GM19351 (cell line): ENCODE results near the gene UBE2L3.
A peak's percentile ranks its signal among the peaks of the same experiment; 100 is the strongest.
"Not testable (repeated sequence)": the region's sequence is repeated elsewhere in the genome, so short reads cannot be mapped to it uniquely, and the experiment has no call there.

ENCODE experiments used
- ATAC-seq: cut with Tn5 transposase; IDR thresholded peaks from one replicate; pipeline ENCODE4 v1.9.1; 2021; ENCODE audit warnings: mild to moderate bottlenecking, moderate library complexity; ENCODE audit not compliant: unreplicated experiment

Gene UBE2L3

DNA sequence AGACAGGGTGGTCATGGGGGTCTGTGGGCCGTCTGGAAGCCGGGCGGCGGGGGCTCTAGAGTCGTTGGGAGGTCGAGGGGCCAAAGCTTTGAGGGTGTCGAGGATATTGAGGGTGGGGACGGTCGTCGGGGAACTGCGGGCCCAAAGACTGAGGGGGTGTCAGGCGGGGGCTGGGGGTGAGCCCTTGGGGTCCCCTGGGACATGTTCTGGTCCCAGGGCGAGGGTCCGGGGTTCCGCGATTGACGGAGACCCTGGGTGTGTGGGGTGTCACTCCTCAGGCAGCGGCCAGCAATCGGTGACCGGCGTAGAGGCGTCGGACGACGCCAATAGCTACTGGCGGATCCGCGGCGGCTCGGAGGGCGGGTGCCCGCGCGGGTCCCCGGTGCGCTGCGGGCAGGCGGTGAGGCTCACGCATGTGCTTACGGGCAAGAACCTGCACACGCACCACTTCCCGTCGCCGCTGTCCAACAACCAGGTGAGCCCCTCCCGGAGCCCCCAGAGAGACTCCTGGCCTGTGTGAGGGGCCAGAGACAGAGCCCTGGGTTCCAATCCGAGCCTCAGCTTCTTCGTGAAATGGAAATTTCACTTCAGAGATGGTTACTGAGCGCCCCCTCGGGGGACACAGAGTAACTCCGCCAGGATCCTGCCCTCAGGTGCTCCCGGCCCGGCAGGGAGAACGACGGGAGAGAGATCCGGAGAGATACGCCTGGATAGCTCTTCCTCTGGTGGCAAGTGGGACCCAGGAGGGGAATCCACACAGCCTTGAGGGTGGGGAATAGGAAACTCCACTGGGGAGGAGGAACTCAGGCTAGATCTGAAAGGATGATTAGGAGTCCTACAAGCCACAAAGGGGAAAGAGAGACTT, 75.3 kb downstream of the UBE2L3 start:
- no peak for ATAC-seq

DNA sequence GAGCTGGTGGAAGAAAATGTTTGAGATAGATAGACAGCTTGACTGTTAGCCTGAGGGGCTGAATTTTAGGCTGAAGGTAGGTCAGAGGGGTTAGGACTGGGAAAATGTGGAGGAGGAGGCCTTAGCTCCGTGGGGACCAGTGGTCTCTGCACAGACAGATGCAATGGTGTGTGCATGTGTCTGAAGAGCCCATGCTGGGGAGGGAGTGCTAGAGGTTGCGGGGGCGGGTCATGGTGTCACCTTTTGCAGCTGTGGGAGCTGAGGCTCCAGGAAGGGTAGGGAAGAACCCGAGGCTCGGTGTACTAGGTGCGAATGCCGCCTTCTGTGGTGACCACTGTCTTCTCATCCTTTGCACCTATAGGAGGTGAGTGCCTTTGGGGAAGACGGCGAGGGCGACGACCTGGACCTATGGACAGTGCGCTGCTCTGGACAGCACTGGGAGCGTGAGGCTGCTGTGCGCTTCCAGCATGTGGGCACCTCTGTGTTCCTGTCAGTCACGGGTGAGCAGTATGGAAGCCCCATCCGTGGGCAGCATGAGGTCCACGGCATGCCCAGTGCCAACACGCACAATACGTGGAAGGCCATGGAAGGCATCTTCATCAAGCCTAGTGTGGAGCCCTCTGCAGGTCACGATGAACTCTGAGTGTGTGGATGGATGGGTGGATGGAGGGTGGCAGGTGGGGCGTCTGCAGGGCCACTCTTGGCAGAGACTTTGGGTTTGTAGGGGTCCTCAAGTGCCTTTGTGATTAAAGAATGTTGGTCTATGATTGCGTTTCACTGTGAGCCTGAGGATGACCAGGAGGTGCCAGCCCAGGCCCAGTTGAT, 76.2 kb downstream of the UBE2L3 start:
- ATAC-seq, result no peak

DNA sequence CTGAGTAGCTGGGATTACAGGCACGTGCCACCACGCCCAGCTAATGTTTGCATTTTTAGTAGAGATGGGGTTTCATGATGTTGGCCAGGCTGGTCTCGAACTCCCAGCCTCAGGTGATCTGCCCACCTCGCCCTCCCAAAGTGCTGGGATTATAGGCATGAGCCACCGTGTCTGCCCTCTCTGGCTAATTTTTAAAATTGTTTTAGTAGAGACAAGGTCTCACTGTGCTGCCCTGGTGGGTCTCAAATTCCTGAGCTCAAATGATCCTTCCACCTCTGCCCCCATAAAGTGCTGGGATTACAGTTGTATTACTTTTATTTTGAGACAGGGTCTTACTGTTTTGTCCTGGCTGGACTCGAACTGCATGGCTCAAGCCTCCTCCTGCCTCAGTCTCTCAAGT, 78.0 kb downstream of the UBE2L3 start:
- ATAC-seq, result not testable (repeated sequence)

DNA sequence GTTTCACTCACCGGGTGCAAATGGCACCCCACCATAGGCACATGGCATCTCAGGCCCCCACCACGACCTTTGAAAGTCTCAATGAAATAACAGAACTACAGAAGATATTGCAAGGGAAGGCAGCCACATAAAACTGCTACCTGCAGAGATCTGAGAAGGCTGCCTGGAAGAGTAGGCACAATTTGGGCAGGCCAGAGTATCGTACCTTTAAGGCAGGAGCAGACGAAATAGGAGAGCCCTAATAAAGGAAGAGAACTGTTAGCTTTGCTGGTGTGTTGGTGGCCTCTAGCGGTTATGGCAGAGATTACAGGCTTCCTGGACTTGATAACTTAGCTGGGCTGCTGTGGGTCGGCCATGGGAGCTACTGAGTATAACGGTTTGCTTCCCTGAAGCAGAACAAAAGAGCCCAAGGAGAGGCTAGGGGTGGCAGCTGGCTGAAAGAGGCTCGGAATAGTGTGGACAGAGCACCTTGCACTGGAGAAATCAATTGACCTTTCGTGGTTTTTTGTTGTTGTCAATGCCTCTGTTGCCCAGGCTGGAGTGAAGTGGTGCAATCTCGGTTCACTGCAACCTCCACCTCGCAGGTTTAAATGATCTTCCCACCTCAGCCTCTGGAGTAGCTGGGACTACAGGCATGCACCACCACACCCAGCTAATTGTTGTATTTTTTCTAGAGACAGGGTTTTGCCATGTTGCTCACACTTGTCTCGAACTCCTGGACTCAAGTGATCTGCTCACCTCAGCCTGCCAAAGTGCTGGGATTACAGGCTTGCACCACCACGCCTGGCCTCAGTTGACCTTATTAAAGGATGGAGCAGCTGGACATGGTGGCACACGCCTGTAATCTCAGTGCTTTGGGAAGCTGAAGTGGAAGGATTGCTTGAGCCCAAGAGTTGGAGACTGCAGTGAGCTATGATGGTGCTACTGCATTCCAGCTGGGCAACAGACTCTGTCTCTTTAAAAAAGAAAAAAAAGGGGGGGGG, 79.4 kb downstream of the UBE2L3 start:
- no peak for ATAC-seq

DNA sequence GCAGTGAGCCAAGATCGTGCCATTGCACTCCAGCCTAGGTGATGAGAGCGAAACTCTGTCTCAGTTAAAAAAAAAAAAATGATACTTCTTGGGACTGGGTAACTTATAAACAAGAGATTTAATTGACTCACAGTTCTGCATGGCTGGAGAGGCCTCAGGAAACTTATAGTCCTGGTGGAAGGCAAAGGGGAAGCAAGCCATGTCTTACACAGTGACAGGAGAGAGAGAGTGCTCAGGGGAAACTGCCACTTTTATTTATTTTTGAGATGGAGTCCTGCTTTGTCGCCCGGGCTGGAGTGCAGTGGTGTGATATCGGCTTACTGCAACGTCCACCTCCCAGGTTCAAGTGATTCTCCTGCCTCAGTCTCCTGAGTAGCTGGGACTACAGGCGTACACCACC, 82.8 kb downstream of the UBE2L3 start:
- ATAC-seq, result no peak

DNA sequence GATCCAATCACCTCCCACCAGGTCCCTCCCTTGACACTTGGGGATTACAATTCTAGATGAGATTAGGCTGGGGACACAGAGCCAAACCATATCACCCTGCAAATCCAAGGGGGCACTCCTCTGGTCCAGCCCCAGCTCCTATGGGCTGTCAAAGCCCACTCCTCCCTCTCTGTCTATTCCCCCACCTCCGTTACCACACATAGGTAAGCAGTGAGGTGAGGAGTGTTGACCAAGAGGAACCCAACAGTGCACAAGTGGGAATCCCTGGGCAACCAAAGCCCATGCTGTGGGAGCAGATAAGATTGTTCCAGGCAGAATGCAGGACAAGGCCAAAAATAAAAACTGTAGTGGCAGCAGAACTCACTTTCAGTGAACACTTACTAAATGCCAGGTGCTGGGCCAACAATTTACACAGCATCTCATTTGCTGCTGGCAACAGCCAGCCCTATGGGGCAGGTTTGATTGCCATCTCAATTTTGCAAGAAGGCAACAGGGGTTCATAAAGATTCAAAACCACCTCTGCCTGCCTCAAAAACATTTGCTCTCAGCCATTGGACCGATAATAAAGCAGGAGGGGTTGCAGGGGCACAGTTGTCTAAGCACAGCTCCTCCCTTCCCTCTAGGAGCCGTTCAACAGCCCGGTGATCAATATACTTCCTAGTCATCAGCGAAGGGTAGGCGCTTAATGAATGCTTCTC, 83.5 kb downstream of the UBE2L3 start:
- no peak for ATAC-seq

DNA sequence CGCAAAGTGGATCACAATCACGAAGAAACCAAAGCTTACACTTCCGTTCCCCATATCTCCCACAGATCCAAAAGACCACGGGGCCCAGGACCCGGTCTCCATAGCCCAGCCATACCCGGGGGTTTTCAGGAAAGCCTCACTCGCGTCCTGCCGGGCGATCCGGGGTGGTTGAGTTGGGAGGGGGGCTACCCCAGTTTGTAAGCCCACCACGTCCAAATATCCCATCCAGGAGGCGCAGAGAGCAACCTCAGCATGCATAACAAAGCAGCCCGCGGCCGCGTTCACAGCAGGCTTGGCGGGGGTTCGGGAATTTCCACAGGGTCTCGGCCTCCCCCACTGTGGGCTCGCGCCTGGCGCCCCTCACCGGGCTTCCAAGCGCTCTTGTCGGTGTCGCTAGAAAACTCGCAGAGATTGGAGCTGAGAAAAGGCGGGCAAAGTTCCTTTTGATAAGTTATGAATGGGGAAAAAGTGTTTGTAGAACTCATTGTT, 84.1 kb downstream of the UBE2L3 start:
- peak; percentile 16 for ATAC-seq

DNA sequence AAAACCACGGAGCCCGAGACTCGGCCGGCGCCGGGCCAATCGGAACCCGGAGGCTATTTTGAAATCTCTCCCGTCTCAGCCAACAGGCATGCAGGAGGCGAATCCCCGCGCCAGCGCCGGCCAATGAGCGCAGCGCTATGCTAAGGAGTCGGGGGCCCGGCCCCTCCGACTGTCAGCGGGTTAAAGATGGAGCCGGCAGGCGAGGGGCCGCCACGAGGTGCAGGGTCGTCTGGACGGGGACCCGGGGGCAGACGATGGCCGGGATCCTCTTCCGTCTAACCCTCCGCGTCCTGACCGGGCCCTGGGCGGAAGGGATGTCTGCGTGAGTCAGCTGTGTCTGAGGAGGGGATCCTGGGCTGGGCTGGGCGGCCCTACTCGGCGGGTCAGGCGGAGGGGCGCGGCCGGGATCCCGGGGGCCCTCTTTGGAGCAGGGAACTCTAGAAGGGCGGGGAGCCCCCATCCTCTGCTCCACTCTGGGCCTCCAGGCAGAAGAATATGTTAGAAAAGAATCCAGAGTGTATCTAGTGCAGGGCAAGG, 84.6 kb downstream of the UBE2L3 start:
- peak; percentile 87 for ATAC-seq

DNA sequence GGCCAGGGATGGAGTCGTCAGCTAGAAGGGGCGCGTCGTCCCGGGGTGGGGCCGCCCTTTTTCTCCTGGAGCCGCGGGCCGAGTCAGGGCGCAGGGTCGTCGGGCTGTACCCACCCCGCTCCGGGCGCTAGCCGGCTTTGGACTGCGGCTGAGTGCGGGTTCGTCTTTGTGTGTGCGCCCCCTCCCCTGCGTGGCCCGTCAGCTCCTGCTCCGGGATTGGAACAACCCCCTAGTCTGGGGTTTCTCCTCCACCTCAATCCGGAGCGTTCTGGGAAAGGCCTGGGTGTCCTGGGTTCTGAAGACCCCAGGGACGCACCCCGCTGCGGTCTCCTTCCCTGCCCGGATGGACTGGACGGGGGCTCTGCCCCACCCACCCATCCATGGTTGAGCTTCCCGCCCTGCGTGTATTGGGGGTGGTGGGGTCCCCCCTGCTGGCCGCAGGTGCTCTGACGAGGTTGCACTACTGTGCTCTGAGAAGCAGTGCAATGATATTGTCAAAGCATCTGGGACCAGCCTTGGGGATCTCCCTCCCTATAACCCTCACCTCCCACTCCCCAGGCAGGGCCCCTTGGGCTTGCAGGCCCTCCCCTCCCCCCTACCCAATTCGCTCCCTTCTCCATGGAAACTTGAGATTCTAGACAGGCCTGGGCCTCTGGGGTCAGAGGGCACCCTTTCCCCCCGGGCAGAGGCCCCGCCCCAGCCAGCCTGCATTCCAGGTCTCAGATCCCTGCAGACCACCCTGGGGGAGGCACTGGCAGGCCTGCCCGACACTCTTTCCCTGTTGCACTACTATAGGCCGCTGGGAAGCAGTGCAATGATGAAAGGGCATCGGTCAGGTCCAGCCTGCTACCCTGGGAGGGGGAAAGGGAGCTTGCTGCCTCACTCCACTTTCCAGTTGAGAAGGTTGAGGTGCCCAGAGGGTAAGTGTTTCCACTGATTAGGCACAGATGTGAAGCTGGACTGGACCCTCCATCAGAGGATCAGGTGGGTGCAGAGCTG, 85.3 kb downstream of the UBE2L3 start:
- peak; percentile 10 for ATAC-seq

DNA sequence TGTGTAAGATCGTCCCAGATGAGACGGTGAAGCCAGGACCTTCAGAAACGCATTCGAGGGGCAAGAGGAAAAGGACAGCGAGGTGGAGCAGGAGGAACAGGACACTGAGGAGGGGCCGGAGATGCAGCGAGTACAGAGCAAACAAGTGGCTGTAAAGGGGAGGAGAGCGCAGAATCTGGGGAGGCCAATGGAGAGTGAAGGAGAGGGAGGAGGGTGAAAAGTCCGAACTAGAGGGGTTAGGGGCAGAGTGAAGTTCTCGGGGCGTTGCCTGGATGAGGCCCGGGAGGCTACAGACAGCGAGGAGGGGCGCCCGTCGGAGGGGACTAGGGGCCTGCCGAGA, 89.5 kb downstream of the UBE2L3 start:
- no peak for ATAC-seq

DNA sequence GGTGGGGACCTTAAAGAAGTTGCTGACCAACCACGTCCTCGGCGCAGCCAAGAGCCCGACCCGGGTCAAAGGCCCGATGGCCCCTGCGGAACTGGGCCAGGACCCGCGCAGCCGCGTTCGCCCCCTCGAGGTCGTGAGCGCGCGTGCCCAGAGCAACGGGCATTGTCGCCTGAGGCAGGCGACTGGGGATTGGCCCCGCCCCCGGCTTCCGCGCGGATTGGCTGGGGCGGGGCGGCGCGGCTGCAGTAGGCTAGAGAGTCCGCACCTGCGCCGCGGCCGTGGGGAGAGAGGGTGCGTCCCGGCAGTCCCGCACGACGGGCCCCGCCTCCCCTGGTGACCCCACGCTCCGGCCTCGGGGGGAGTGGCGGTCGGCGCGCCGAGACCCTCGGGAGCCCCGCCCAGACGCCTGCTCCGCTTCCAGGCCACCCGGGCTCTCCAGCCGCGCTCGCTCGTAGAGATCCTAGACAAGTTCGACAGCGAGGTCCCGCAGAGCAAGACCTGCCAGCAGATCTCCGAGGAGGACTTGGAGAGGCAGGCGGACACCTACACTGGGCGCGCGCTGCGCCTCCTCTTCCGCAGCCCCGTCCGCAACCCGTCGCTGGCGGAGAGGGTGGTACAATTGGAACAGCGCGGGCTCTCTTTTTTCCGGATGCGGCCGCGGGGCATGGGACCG, 90.0 kb downstream of the UBE2L3 start:
- no peak for ATAC-seq

DNA sequence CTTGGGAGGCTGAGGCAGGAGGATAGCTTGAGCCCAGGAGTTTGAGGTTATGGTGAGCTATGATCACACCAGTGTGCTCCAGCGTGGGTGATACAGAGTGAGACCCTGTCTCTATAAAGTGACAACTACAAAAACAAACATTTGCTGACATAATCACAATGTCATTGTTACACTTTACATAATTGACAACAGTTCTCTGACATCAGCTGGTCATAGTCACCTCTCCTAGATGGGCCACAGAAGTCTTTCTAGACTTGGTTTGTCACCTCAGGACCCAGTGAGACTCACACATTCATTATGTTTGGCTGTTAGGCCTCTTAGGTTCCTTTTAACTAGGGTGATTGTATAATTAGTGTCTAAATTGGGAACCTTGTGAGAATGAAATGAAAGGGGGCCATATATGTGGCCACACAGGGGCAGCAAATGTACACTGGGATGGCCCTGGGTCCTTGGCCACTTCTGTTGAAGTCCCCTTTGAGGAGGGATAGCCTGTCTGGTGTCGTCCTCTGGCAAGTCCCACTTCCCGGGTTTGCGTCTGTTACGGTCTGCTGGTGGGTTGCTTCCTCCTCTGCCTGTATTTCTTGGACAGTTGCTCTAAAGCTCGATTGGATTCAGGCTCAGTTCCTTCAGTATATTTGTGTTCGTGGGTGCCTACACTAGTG, 92.5 kb downstream of the UBE2L3 start:
- no peak for ATAC-seq

DNA sequence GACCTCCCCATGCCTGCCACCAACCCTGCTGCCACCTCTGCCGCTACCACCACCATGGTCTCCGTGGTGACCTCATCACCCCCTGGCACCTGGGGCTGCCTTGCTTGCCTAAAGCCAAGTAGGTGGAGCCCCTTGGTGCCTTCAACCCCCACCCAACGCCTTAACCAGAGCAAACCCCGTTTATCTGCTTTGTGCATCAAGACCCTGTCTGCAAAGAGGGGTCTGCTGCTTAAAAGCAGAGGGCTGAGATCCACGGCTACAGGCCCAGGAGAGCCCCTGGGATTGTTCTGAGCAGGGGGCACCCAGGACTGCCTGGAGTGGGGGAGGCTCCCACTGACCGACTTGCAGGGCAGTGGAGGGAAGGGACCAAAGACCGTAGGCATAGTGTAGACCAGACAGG, 93.4 kb downstream of the UBE2L3 start:
- no peak for ATAC-seq

DNA sequence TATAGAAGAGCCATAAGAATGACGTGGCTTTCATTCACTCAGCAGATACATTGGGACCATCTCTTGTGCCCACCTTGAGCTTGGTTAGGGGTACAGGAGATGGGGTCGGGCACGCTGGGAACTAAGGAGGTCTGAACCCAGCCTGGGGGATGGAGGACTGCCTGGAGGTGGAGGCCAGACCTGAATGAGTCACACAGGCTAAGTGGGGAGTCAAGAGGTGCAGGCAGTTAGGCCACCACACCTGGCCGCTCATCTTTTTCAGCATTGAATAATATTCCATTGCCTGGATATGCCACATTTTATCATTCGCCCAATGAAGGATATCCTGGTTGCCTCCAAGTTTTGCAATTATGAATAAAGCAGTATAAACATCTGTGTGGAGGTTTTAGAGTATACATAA, 94.5 kb downstream of the UBE2L3 start:
- no peak for ATAC-seq

DNA sequence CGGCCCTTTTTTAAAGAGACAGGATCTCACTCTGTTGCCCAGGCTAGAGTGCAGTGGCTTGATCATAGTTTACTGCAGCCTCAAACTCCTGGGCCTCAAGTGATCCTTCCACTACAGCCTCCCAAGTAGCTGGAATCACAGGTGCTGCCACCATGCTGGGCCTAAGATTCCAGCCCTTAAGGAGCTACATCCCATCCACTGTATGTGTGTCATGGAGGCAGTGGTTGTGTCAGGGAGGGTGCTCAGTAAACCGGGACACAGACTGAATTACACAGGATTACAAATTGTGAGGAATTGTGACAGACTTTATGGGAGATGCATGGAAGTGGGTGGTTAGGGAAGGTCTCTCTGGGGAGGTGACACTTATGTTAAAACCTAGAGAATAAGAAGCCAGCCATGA, 96.2 kb downstream of the UBE2L3 start:
- no peak for ATAC-seq

DNA sequence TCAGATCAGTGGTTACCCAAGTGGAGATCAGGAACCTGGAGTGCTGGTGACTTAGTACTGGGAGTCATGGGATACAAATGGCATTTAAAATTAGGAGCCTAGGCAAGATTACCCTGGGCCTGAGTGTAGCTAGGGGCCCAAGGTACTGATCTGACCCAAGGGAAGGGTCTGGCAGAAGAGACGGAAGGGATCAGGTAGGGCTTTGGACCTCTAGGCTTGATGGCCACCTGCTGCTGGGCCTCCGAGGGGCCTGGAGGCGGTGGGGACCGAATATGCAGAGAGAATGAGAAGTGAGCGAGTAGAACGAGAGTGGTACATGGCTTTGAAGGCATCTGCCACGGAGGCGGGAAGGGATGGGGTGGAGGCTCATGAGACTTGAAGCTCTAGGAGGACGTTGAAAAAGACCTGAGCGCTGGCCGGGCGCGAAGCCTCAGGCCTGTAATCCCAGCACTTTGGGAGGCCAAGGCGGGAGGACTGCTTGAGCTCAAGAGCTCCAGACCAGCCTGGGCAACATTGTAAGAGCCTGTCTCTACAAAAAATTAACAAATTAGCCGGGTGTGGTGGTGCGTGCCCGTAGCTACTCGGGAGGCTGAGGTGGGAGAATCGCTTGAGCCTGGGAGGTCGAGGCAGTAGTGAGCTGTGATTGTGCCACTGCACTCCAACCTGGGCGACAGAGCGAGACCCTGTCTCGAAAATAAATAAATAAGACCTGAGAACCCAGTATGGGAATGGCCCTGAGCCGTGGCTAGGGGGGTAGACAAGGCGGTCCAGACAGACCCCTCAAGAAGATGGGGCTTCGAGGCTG, 97.7 kb downstream of the UBE2L3 start:
- ATAC-seq, result no peak

DNA sequence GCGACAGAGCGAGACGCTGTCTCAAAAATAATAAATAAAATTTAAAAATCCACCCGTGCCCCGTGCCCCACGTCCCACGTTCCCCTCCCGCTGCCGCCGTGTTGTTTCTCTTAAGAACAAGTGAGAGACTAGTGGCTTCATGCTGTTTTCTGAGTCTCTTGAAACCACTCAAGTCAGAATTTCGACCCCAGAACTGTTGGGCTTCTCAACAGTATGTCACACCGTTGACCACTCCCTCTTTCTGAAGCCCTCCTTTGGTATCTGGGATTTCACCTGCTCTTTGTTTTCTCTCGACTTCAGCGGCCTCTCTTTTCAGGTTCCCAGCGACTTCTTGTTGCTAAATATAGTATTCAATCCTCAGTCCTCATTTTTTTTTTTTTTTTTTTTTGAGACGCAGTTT, 99.3 kb downstream of the UBE2L3 start:
- no peak for ATAC-seq
